WTC11 (cell line): ENCODE measurements around the gene RAB6A. TPM values are rescaled to one million over a fixed set of nuclear protein-coding genes. Genes with fewer than 3 reads are reported as not detected.

Source experiments
- ATAC-seq: fragments of 200-7000 bp; cut with Tn5 transposase; 2 replicates; pipeline ENCODE4 v1.10.0; 2021; ENCODE audit warnings: mild to moderate bottlenecking, moderate library complexity
- Bru-seq: library from RNA; stranded (reverse); fragments of 400-500 nt; gene quantifications from one replicate; lab custom pipeline; 2021; lab: Mats Ljungman, UMichigan
- CTCF ChIA-PET: fragments of 300-600 bp; sonication (Branson Sonifier 250); formaldehyde crosslinking; loops from one replicate; lab custom pipeline; 2021; ENCODE audit warnings: antibody characterized with exemption; lab: Charles Lee
- POLR2A ChIA-PET: fragments of 350-600 bp; sonication (Branson Sonifier 250); formaldehyde crosslinking; loops from one replicate; lab custom pipeline; 2021; ENCODE audit warnings: antibody characterized with exemption; lab: Charles Lee
- DNase-seq: peaks from one replicate; pipeline ENCODE4 v3.0.0; 2021; ENCODE audit warnings: low spot score
- H3K27ac Mint-ChIP-seq: 2 replicates; pipeline ENCODE4 v1.8.0; 2021; ENCODE audit warnings: mixed read lengths
- H3K27me3 Mint-ChIP-seq: 2 replicates; pipeline ENCODE4 v1.8.0; 2021; ENCODE audit warnings: low read depth, mild to moderate bottlenecking, moderate library complexity, mixed read lengths
- H3K36me3 Mint-ChIP-seq: 2 replicates; pipeline ENCODE4 v1.8.0; 2021; ENCODE audit warnings: mixed read lengths
- H3K4me1 Mint-ChIP-seq: 2 replicates; pipeline ENCODE4 v1.8.0; 2022; ENCODE audit warnings: mixed read lengths
- H3K4me3 Mint-ChIP-seq: 2 replicates; pipeline ENCODE4 v1.8.0; 2021; ENCODE audit warnings: mild to moderate bottlenecking, moderate library complexity, mixed read lengths
- H3K9me3 Mint-ChIP-seq: 2 replicates; pipeline ENCODE4 v1.8.0; 2021; ENCODE audit warnings: mixed read lengths
- CBFB ChIP-seq: sonication (generic); formaldehyde crosslinking; IDR thresholded peaks from 2 replicates; pipeline ENCODE4 v1.8.1; 2022; ENCODE audit warnings: mild to moderate bottlenecking, low read depth, missing genetic modification reagents
- ELF4 ChIP-seq: sonication (generic); formaldehyde crosslinking; IDR thresholded peaks from 2 replicates; pipeline ENCODE4 v1.8.1; 2022; ENCODE audit warnings: low read depth, mild to moderate bottlenecking, moderate library complexity, missing genetic modification reagents
- FOXK1 ChIP-seq: sonication (generic); formaldehyde crosslinking; IDR thresholded peaks from 2 replicates; pipeline ENCODE4 v1.8.0; 2022; ENCODE audit warnings: mild to moderate bottlenecking, moderate library complexity, missing genetic modification reagents
- GABPB1 ChIP-seq: sonication (generic); formaldehyde crosslinking; IDR thresholded peaks from 2 replicates; pipeline ENCODE4 v1.8.1; 2023; ENCODE audit warnings: mild to moderate bottlenecking, missing genetic modification reagents
- GRHL2 ChIP-seq: fragments of 250-450 bp; sonication (Bioruptor Pico); IDR thresholded peaks from 2 replicates; pipeline ENCODE4 v1.8.0; 2022; ENCODE audit warnings: mild to moderate bottlenecking, moderate library complexity; ENCODE audit not compliant: insufficient replicate concordance, severe bottlenecking
- GTF2I ChIP-seq: fragments of 250-450 bp; sonication (Bioruptor Pico); conservative IDR thresholded peaks from 2 replicates; pipeline ENCODE4 v1.4.0; 2021; ENCODE audit warnings: mild to moderate bottlenecking
- MXD4 ChIP-seq: fragments of 250-450 bp; sonication (Bioruptor Pico); IDR thresholded peaks from 2 replicates; pipeline ENCODE4 v1.8.0; 2021; ENCODE audit warnings: mild to moderate bottlenecking, moderate library complexity, borderline replicate concordance
- PRRX2 ChIP-seq: fragments of 250-450 bp; sonication (Bioruptor Pico); IDR thresholded peaks from 2 replicates; pipeline ENCODE4 v1.8.0; 2021; ENCODE audit warnings: mild to moderate bottlenecking
- RELA ChIP-seq: sonication (generic); formaldehyde crosslinking; IDR thresholded peaks from 2 replicates; pipeline ENCODE4 v1.8.1; 2022; ENCODE audit warnings: missing genetic modification reagents, mild to moderate bottlenecking, borderline replicate concordance
- SOX15 ChIP-seq: fragments of 250-450 bp; sonication (Bioruptor Pico); IDR thresholded peaks from 2 replicates; pipeline ENCODE4 v1.9.0; 2021; ENCODE audit warnings: mild to moderate bottlenecking
- SP1 ChIP-seq: sonication (generic); formaldehyde crosslinking; conservative IDR thresholded peaks from 2 replicates; pipeline ENCODE4 v1.8.1; 2022; ENCODE audit warnings: missing genetic modification reagents
- TEAD1 ChIP-seq: sonication (generic); formaldehyde crosslinking; IDR thresholded peaks from 2 replicates; pipeline ENCODE4 v1.8.0; 2022; ENCODE audit warnings: mild to moderate bottlenecking, missing genetic modification reagents
- TEAD4 ChIP-seq: sonication (generic); formaldehyde crosslinking; IDR thresholded peaks from 2 replicates; pipeline ENCODE4 v1.8.0; 2022; ENCODE audit warnings: mild to moderate bottlenecking, missing genetic modification reagents
- ZNF121 ChIP-seq: sonication (generic); formaldehyde crosslinking; IDR thresholded peaks from 2 replicates; pipeline ENCODE4 v1.8.0; 2023; ENCODE audit warnings: missing genetic modification reagents
- ZNF219 ChIP-seq: sonication (generic); formaldehyde crosslinking; IDR thresholded peaks from 2 replicates; pipeline ENCODE4 v1.8.0; 2023; ENCODE audit warnings: missing genetic modification reagents, mild to moderate bottlenecking, borderline replicate concordance
- ZNF232 ChIP-seq: sonication (generic); formaldehyde crosslinking; IDR thresholded peaks from 2 replicates; pipeline ENCODE4 v1.8.0; 2022; ENCODE audit warnings: mild to moderate bottlenecking, missing genetic modification reagents
- ZNF317 ChIP-seq: sonication (generic); formaldehyde crosslinking; IDR thresholded peaks from 2 replicates; pipeline ENCODE4 v1.8.1; 2023; ENCODE audit warnings: low read depth, mild to moderate bottlenecking, moderate library complexity, missing genetic modification reagents, borderline replicate concordance
- ZNF423 ChIP-seq: fragments of 250-450 bp; sonication (Bioruptor Pico); IDR thresholded peaks from 2 replicates; pipeline ENCODE4 v2.1.2; 2022; ENCODE audit warnings: mild to moderate bottlenecking, moderate library complexity
- long read RNA-seq, 3 experiments: library from RNA in 1 of 3; library from capped mRNA in 1 of 3; library from polyadenylated mRNA in 1 of 3; unstranded in 2 of 3; stranded (forward) in 1 of 3; transcript quantifications; one replicate each; pipeline ENCODE4 v2.0.0, GENCODE V29; 2021
- total RNA-seq: library from RNA; stranded (reverse); gene quantifications from 3 replicates; pipeline ENCODE4 v1.2.3, GENCODE V29; 2021
- TF ChIP-seq, protein P1 (sequence below): sonication (generic); formaldehyde crosslinking; IDR thresholded peaks from 2 replicates; pipeline ENCODE4 v1.8.1; 2022; ENCODE audit warnings: mild to moderate bottlenecking, moderate library complexity, missing genetic modification reagents
- TF ChIP-seq, protein P2 (sequence below): sonication (generic); formaldehyde crosslinking; IDR thresholded peaks from 2 replicates; pipeline ENCODE4 v1.8.0; 2022; ENCODE audit warnings: mild to moderate bottlenecking, missing genetic modification reagents
- TF ChIP-seq, protein P3 (sequence below): sonication (generic); formaldehyde crosslinking; IDR thresholded peaks from 2 replicates; pipeline ENCODE4 v1.8.1; 2023; ENCODE audit warnings: mild to moderate bottlenecking, missing genetic modification reagents
- TF ChIP-seq, protein P4 (sequence below): sonication (generic); formaldehyde crosslinking; IDR thresholded peaks from 2 replicates; pipeline ENCODE4 v1.8.1; 2023; ENCODE audit warnings: mild to moderate bottlenecking, moderate library complexity, missing genetic modification reagents
- TF ChIP-seq, protein P5 (sequence below): fragments of 250-450 bp; sonication (Bioruptor Pico); IDR thresholded peaks from 2 replicates; pipeline ENCODE4 v1.9.0; 2021; ENCODE audit warnings: moderate library complexity, mild to moderate bottlenecking, inconsistent platforms, borderline replicate concordance
- TF ChIP-seq, protein P6 (sequence below): fragments of 250-450 bp; sonication (Bioruptor Pico); IDR thresholded peaks from 2 replicates; pipeline ENCODE4 v1.9.0; 2021; ENCODE audit warnings: mild to moderate bottlenecking, borderline replicate concordance

RAB6A gene
- total RNA-seq: 103 to 114 TPM (median 107 TPM) in 3 replicates
- percentile 80 among the genes with signal in this experiment for Bru-seq, nascent RNA
- long read RNA-seq, experiment 1, transcript RAB6A-202 (8 exons, 3,085 nt): minor isoform, 178 of 485 reads
- long read RNA-seq, experiment 1, transcript RAB6A-201 (8 exons, 3,389 nt): major isoform, 261 of 485 reads
- long read RNA-seq, experiment 1, partial matches to known transcripts: 15 of 485 reads
- long read RNA-seq, experiment 1, other reads (novel, unspliced or antisense): 26 of 485 reads
- long read RNA-seq, experiment 2, transcript RAB6A-202 (8 exons, 3,085 nt): minor isoform, 33 of 136 reads
- long read RNA-seq, experiment 2, transcript RAB6A-201 (8 exons, 3,389 nt): major isoform, 41 of 136 reads
- long read RNA-seq, experiment 2, partial matches to known transcripts: 9 of 136 reads
- long read RNA-seq, experiment 2, other reads (novel, unspliced or antisense): 53 of 136 reads
- long read RNA-seq, experiment 3, transcript RAB6A-201 (8 exons, 3,389 nt): major isoform, 24 of 70 reads
- long read RNA-seq, experiment 3, transcript RAB6A-202 (8 exons, 3,085 nt): minor isoform, 23 of 70 reads
- long read RNA-seq, experiment 3, partial matches to known transcripts: 11 of 70 reads
- long read RNA-seq, experiment 3, other reads (novel, unspliced or antisense): 8 of 70 reads

DNA sequence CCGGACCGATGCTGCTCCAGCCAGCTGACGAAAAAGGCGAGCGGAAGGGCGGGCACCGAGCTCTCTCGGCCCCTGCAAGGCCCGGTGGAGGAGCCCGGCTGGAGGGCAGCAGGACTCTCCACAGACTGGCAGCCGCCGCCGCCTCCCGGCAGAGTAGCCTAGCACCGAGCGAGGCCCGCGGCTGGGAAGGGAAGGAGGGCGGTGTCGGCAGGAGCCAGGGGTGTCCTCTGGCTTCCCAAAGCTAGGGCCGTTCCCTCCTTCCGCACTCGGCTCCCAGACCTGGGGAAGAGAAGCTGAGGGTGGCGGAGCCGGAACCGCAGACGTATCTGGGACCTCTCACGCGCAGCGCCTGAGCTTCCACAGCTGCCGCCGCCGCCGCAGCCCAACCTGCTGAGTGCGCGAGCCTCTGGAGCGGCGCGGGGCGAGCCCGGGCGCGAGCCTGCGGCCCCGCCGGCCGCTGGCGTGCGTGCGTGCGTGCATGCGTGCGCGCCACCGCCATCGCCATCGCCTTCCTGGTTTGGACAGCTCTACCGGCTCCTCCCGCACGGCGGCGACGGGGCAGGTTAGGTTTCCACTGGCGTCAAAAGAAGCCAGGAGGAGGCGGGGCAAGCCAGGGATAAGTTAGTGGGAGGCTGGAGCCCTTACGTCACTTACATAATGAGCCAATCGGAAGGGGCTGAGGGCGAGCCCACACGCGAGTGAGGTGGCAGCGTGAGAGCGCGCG lies at the start of gene RAB6A:
RAB6A (minus strand) TSS at position 396 of the 724 bp plus-strand sequence. CDS start 439 bp downstream, outside the sequence.
- peak within 1 kb of the TSS; percentile 95 for H3K4me3 Mint-ChIP-seq
- no peaks in the 10 kb centered on the region for H3K9me3 Mint-ChIP-seq
- CTCF ChIA-PET: interaction anchor here (0.8 to 2.6 kb wide), 7 partner anchors 19 to 171 kb away, joined by 3 to 27 read pairs (median 4); no protein-coding TSS in a partner anchor
- POLR2A ChIA-PET: interaction anchor here (1.0 to 2.0 kb wide), 5 partner anchors 18 to 114 kb away, joined by 4 to 40 read pairs (median 4); partner anchors contain the start of genes MRPL48 and PLEKHB1
- H3K27me3 Mint-ChIP-seq: no peaks in the 10 kb centered on the region
- peak; percentile 92 for ATAC-seq
- H3K27ac Mint-ChIP-seq: peak within 1 kb of the TSS; percentile 94
- peaks cover 2% of the 10 kb centered on the region; the same call in 1 of the 2 replicates for H3K36me3 Mint-ChIP-seq
- peaks cover 28% of the 10 kb centered on the region for H3K4me1 Mint-ChIP-seq
- DNase-seq: peak; percentile 99
- TF ChIP-seq, protein P1, sequence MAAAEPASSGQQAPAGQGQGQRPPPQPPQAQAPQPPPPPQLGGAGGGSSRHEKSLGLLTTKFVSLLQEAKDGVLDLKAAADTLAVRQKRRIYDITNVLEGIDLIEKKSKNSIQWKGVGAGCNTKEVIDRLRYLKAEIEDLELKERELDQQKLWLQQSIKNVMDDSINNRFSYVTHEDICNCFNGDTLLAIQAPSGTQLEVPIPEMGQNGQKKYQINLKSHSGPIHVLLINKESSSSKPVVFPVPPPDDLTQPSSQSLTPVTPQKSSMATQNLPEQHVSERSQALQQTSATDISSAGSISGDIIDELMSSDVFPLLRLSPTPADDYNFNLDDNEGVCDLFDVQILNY: 0 out of 2 replicates have a peak, but pooled peaks have one; percentile 75
- TF ChIP-seq GRHL2 (CRISPR knock-in tag) (no peak), GTF2I (CRISPR knock-in tag) (no peak), ZNF219 (0 out of 2 replicates have a peak, but pooled peaks have one; percentile 61), GABPB1 (CRISPR knock-in tag) (peak; percentile 40; the same call in 1 of the 2 replicates), ZNF423 (CRISPR knock-in tag) (no peak), ZNF232 (CRISPR knock-in tag) (peak; percentile 86), ZNF317 (CRISPR knock-in tag) (no peak), TEAD4 (CRISPR knock-in tag) (no peak), FOXK1 (CRISPR knock-in tag) (peak; percentile 78), SP1 (CRISPR knock-in tag) (peak; percentile 86), ELF4 (no peak), SOX15 (no peak), MXD4 (CRISPR knock-in tag) (no peak), TEAD1 (CRISPR knock-in tag) (peak; percentile 35; the same call in 1 of the 2 replicates), PRRX2 (CRISPR knock-in tag) (no peak), CBFB (CRISPR knock-in tag) (peak; percentile 71; the same call in 1 of the 2 replicates), ZNF121 (CRISPR knock-in tag) (peak; percentile 100), RELA (CRISPR knock-in tag) (0 out of 2 replicates have a peak, but pooled peaks have one; percentile 4)
- TF ChIP-seq, protein P2, sequence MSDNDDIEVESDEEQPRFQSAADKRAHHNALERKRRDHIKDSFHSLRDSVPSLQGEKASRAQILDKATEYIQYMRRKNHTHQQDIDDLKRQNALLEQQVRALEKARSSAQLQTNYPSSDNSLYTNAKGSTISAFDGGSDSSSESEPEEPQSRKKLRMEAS: peak; percentile 39; the same call in 1 of the 2 replicates
- TF ChIP-seq, protein P3, sequence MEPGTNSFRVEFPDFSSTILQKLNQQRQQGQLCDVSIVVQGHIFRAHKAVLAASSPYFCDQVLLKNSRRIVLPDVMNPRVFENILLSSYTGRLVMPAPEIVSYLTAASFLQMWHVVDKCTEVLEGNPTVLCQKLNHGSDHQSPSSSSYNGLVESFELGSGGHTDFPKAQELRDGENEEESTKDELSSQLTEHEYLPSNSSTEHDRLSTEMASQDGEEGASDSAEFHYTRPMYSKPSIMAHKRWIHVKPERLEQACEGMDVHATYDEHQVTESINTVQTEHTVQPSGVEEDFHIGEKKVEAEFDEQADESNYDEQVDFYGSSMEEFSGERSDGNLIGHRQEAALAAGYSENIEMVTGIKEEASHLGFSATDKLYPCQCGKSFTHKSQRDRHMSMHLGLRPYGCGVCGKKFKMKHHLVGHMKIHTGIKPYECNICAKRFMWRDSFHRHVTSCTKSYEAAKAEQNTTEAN (CRISPR knock-in tag): no peak
- TF ChIP-seq, protein P4, sequence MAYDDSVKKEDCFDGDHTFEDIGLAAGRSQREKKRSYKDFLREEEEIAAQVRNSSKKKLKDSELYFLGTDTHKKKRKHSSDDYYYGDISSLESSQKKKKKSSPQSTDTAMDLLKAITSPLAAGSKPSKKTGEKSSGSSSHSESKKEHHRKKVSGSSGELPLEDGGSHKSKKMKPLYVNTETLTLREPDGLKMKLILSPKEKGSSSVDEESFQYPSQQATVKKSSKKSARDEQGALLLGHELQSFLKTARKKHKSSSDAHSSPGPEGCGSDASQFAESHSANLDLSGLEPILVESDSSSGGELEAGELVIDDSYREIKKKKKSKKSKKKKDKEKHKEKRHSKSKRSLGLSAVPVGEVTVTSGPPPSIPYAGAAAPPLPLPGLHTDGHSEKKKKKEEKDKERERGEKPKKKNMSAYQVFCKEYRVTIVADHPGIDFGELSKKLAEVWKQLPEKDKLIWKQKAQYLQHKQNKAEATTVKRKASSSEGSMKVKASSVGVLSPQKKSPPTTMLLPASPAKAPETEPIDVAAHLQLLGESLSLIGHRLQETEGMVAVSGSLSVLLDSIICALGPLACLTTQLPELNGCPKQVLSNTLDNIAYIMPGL (CRISPR knock-in tag): peak; percentile 57
- TF ChIP-seq, protein P5, sequence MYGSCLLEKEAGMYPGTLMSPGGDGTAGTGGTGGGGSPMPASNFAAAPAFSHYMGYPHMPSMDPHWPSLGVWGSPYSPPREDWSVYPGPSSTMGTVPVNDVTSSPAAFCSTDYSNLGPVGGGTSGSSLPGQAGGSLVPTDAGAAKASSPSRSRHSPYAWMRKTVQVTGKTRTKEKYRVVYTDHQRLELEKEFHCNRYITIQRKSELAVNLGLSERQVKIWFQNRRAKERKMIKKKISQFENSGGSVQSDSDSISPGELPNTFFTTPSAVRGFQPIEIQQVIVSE: no peak
- TF ChIP-seq, protein P6, sequence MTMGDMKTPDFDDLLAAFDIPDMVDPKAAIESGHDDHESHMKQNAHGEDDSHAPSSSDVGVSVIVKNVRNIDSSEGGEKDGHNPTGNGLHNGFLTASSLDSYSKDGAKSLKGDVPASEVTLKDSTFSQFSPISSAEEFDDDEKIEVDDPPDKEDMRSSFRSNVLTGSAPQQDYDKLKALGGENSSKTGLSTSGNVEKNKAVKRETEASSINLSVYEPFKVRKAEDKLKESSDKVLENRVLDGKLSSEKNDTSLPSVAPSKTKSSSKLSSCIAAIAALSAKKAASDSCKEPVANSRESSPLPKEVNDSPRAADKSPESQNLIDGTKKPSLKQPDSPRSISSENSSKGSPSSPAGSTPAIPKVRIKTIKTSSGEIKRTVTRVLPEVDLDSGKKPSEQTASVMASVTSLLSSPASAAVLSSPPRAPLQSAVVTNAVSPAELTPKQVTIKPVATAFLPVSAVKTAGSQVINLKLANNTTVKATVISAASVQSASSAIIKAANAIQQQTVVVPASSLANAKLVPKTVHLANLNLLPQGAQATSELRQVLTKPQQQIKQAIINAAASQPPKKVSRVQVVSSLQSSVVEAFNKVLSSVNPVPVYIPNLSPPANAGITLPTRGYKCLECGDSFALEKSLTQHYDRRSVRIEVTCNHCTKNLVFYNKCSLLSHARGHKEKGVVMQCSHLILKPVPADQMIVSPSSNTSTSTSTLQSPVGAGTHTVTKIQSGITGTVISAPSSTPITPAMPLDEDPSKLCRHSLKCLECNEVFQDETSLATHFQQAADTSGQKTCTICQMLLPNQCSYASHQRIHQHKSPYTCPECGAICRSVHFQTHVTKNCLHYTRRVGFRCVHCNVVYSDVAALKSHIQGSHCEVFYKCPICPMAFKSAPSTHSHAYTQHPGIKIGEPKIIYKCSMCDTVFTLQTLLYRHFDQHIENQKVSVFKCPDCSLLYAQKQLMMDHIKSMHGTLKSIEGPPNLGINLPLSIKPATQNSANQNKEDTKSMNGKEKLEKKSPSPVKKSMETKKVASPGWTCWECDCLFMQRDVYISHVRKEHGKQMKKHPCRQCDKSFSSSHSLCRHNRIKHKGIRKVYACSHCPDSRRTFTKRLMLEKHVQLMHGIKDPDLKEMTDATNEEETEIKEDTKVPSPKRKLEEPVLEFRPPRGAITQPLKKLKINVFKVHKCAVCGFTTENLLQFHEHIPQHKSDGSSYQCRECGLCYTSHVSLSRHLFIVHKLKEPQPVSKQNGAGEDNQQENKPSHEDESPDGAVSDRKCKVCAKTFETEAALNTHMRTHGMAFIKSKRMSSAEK (CRISPR knock-in tag): no peak
